Measurements from ENCODE around the gene MAPKAPK3.

MAPKAPK3 gene

DNA sequence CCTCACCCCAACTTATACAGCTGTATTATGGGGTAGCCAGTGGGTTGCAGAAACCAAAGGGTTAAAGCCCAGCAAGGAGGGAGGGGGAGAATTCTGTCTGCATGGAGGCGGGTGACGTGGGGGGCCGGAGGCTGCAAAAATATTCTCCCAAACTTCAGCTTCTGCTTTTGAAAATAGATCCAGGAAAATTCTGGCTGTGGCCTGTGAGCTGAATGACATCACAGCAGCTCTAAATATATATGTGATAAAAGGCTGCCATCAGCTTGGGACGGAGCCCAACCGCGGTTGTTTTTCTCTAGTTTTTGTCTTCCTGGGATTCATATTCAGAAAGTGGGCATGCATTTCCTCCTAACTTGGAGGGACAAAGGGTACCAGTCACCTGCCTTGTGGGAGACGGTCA lies 27.6 kb downstream of the MAPKAPK3 start:
- H3F3A ChIP-seq (ENCODE audit: control insufficient read depth, insufficient read depth): no peaks in the 10 kb centered on the region
- TF ChIP-seq, protein P1, sequence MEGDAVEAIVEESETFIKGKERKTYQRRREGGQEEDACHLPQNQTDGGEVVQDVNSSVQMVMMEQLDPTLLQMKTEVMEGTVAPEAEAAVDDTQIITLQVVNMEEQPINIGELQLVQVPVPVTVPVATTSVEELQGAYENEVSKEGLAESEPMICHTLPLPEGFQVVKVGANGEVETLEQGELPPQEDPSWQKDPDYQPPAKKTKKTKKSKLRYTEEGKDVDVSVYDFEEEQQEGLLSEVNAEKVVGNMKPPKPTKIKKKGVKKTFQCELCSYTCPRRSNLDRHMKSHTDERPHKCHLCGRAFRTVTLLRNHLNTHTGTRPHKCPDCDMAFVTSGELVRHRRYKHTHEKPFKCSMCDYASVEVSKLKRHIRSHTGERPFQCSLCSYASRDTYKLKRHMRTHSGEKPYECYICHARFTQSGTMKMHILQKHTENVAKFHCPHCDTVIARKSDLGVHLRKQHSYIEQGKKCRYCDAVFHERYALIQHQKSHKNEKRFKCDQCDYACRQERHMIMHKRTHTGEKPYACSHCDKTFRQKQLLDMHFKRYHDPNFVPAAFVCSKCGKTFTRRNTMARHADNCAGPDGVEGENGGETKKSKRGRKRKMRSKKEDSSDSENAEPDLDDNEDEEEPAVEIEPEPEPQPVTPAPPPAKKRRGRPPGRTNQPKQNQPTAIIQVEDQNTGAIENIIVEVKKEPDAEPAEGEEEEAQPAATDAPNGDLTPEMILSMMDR (IDR thresholded peaks at IDR 0.05; ENCODE audit: low read depth, low read length, poor library complexity, severe bottlenecking): no peak
- TF ChIP-seq EZH2phosphoT487 (IDR thresholded peaks at IDR 0.05; ENCODE audit: borderline replicate concordance, low read length): no peak
- no peaks in the 10 kb centered on the region for H3K36me3 ChIP-seq (ENCODE audit: control insufficient read depth, low read length)
- no peaks in the 10 kb centered on the region for H3K9me2 ChIP-seq (replicated peaks; ENCODE audit: control insufficient read depth, low read length)
- H3K4me3 ChIP-seq (ENCODE audit: low read length): no peak overlapping the region
- no peaks in the 10 kb centered on the region for H3K79me2 ChIP-seq (ENCODE audit: control insufficient read depth, low read length)
- no peaks in the 10 kb centered on the region for H3K9me3 ChIP-seq (ENCODE audit: control insufficient read depth, insufficient read depth, low read length)
- no peak overlapping the region for H3K4me2 ChIP-seq (ENCODE audit: low read length)
- H3K27ac ChIP-seq (ENCODE audit: low read depth, low read length): no peak overlapping the region
- no peaks in the 10 kb centered on the region for H4K20me1 ChIP-seq (ENCODE audit: control insufficient read depth, insufficient read depth, low read depth, low read length)
- H3K4me1 ChIP-seq (ENCODE audit: control insufficient read depth, low read length): no peaks in the 10 kb centered on the region
- no peaks in the 10 kb centered on the region for H3K27me3 ChIP-seq (ENCODE audit: control insufficient read depth, low read length)

DNA sequence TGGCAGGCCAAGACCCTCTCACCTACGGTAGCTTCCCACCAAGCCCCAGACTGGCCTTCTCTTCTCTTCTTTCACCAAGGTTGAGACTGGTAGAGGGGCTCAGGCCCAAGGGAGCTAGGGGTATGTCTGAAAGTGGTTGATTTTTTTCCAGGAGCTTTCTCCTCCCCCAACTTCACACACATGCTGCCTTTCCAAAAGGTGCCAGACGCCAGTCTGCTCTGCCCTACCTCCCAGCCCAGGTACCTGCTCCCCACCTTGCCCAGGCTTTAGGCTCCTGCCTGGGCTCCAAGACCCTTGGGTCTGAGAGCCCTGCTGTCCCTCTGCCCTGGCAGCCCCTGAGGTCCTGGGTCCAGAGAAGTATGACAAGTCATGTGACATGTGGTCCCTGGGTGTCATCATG lies 28.4 kb downstream of the MAPKAPK3 start:
- TF ChIP-seq, protein P1 (IDR thresholded peaks at IDR 0.05; ENCODE audit: low read depth, low read length, poor library complexity, severe bottlenecking): no peak
- TF ChIP-seq EZH2phosphoT487 (IDR thresholded peaks at IDR 0.05; ENCODE audit: borderline replicate concordance, low read length): no peak
- Histone ChIP-seq H3K27ac (ENCODE audit: low read depth, low read length) (no peak overlapping the region), H3K27me3 (ENCODE audit: control insufficient read depth, low read length) (no peaks in the 10 kb centered on the region), H3K4me2 (ENCODE audit: low read length) (no peak overlapping the region), H3F3A (ENCODE audit: control insufficient read depth, insufficient read depth) (no peaks in the 10 kb centered on the region), H3K9me3 (ENCODE audit: control insufficient read depth, insufficient read depth, low read length) (no peaks in the 10 kb centered on the region), H3K4me1 (ENCODE audit: control insufficient read depth, low read length) (no peaks in the 10 kb centered on the region), H3K9me2 (replicated peaks; ENCODE audit: control insufficient read depth, low read length) (no peaks in the 10 kb centered on the region), H4K20me1 (ENCODE audit: control insufficient read depth, insufficient read depth, low read depth, low read length) (no peaks in the 10 kb centered on the region), H3K4me3 (ENCODE audit: low read length) (no peak overlapping the region), H3K79me2 (ENCODE audit: control insufficient read depth, low read length) (no peaks in the 10 kb centered on the region), H3K36me3 (ENCODE audit: control insufficient read depth, low read length) (no peaks in the 10 kb centered on the region)

DNA sequence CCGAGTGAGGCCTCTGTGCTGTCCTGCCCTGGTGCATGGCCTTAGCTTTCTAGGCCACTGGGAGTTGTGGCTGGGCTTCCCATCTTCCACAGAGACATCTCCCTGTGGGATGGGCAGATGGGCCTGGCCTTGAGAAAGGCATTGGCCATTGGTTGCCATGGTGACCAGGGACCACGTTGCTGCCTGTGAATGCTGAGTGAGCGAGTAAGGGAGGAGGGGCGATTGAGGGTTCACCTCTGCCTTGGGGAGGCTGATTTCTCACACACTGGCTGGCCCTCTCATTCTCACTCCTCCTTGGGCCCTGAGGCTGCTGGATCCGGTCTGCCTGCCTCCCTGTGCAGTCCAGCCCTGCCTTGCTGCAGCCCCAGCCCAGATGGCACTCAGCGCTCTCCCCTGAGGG lies 31.4 kb downstream of the MAPKAPK3 start:
- TF ChIP-seq, protein P1 (IDR thresholded peaks at IDR 0.05; ENCODE audit: low read depth, low read length, poor library complexity, severe bottlenecking): no peak
- TF ChIP-seq EZH2phosphoT487 (IDR thresholded peaks at IDR 0.05; ENCODE audit: borderline replicate concordance, low read length): no peak
- Histone ChIP-seq H3K4me3 (ENCODE audit: low read length) (no peak overlapping the region), H3K9me3 (ENCODE audit: control insufficient read depth, insufficient read depth, low read length) (no peaks in the 10 kb centered on the region), H3K4me1 (ENCODE audit: control insufficient read depth, low read length) (no peaks in the 10 kb centered on the region), H3K36me3 (ENCODE audit: control insufficient read depth, low read length) (no peaks in the 10 kb centered on the region), H3K4me2 (ENCODE audit: low read length) (no peak overlapping the region), H3K79me2 (ENCODE audit: control insufficient read depth, low read length) (no peaks in the 10 kb centered on the region), H4K20me1 (ENCODE audit: control insufficient read depth, insufficient read depth, low read depth, low read length) (no peaks in the 10 kb centered on the region), H3K27me3 (ENCODE audit: control insufficient read depth, low read length) (no peaks in the 10 kb centered on the region), H3K9me2 (replicated peaks; ENCODE audit: control insufficient read depth, low read length) (no peaks in the 10 kb centered on the region), H3F3A (ENCODE audit: control insufficient read depth, insufficient read depth) (no peaks in the 10 kb centered on the region), H3K27ac (ENCODE audit: low read depth, low read length) (no peak overlapping the region)

DNA sequence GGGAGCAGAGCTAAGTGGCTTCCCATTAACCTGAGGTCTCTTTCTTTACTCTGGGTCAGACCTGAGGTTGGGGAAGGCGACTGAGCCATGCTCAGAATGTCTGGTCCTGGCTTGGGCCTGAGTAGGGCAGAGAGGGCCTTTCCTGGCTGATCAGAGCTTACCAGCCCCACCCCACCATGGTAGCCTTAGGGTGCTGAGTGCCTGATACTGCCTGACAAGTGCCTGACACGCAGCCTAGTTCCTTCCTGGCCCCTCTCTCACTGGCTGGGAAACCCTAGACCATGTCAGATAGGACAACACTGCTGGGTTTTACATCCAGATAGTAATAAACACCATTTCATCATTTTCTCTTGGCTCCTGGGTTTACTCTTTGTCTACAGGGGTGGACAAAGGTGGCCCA lies 32.0 kb downstream of the MAPKAPK3 start:
- H3K9me3 ChIP-seq (ENCODE audit: control insufficient read depth, insufficient read depth, low read length): no peaks in the 10 kb centered on the region
- H3K27me3 ChIP-seq (ENCODE audit: control insufficient read depth, low read length): no peaks in the 10 kb centered on the region
- no peaks in the 10 kb centered on the region for H3K4me1 ChIP-seq (ENCODE audit: control insufficient read depth, low read length)
- no peak overlapping the region for H3K4me2 ChIP-seq (ENCODE audit: low read length)
- TF ChIP-seq, protein P1 (IDR thresholded peaks at IDR 0.05; ENCODE audit: low read depth, low read length, poor library complexity, severe bottlenecking): no peak
- no peak overlapping the region for H3K4me3 ChIP-seq (ENCODE audit: low read length)
- H4K20me1 ChIP-seq (ENCODE audit: control insufficient read depth, insufficient read depth, low read depth, low read length): no peaks in the 10 kb centered on the region
- H3K27ac ChIP-seq (ENCODE audit: low read depth, low read length): no peak overlapping the region
- H3K9me2 ChIP-seq (replicated peaks; ENCODE audit: control insufficient read depth, low read length): no peaks in the 10 kb centered on the region
- H3K36me3 ChIP-seq (ENCODE audit: control insufficient read depth, low read length): no peaks in the 10 kb centered on the region
- no peaks in the 10 kb centered on the region for H3F3A ChIP-seq (ENCODE audit: control insufficient read depth, insufficient read depth)
- H3K79me2 ChIP-seq (ENCODE audit: control insufficient read depth, low read length): no peaks in the 10 kb centered on the region

Data from DOHH2 (cell line).